ENCODE measurements around the gene USH2A.

USH2A gene

DNA sequence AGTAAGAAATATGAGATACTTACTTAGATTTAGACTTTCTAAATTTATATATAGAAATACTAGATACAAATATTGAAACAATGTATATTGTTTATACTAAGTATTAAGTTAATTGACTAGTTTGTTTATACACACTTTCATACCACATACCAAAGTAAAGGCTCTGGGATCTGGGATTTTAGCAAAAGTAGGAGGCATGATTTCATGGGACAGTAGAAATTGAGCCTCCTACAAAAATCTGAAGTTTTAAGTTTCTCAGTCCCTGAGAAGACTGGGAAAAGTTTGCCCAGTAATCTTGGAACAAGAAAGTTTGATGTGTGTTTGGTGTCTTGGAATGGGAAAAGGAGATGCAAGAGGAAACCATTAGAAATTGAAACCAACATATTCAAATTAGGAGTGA, 825.3 kb downstream of the USH2A start:
- no peak for DNase-seq (ENCODE audit: low read depth in 2 of 2)

DNA sequence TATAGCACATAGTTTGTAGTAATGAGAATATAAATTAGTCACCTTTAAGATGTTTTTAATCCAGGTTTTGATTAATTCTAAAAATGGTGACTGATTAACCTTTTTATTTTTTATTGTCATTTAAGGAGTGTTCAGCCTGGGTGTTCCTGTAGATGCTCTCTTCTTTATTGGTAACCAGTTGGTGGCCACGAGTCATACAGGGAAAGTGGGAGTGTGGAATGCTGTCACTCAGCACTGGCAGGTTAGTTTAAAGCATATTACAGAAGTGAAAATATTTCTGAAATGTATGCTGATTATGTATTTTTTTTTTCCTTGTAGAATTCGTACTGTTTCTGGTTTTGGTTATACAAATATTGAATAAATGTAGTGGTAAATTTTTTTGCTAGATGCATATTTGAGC, 828.0 kb downstream of the USH2A start:
- DNase-seq (ENCODE audit: low read depth in 2 of 2): no peak

DNA sequence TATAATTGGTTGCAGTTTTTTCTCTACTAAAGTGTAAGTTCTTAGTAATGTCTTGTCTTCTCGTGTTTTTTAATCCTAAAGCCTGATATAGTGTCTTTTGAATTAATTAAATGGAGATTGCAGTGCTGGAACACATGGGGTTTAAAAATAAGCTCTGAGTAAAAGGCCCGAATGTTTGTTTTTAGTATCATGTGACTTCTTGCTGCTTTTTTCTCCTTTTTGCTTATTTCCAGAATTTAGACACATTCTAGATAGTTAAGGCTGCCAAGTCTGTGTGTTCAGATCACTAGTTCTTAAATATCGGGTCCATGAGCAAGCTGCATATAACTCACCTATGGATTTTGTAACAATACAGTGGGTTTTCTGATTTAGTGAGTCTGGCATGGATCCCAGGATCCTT, 828.6 kb downstream of the USH2A start:
- no peak for DNase-seq (ENCODE audit: low read depth in 2 of 2)

DNA sequence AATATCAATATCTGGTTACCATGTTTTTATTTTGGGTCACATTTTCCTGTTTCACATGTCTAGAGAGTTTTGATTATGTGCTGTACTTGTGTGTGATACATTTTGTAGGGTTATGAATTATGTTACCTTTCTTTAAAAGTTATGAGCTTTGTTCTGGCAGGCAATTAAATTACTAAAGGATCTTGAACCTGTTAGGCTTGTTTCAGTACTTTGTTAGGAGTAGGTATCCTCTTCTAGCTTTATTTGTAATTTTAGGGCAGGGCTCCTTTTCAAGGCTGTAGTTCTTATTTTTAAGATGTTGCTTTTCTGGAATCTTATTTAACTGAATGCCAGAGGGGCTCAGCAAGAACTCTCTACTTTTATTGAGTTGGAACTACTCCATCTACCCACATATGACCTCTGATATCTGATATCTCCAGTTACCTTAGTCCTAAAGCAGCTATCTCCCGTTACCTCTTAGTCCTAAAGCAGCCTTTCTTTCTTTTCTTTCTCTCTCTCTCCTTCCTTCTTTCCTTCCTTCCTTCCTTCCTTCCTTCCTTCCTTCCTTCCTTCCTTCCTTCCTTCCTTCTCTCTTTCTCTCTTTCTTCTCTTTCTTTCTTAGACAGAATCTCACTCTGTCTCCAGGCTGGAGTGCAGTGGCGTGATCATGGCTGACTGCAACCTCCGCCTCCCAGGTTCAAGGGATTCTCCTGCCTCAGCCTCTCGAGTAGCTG, 832.3 kb downstream of the USH2A start:
- no peak for DNase-seq (ENCODE audit: low read depth in 2 of 2)

DNA sequence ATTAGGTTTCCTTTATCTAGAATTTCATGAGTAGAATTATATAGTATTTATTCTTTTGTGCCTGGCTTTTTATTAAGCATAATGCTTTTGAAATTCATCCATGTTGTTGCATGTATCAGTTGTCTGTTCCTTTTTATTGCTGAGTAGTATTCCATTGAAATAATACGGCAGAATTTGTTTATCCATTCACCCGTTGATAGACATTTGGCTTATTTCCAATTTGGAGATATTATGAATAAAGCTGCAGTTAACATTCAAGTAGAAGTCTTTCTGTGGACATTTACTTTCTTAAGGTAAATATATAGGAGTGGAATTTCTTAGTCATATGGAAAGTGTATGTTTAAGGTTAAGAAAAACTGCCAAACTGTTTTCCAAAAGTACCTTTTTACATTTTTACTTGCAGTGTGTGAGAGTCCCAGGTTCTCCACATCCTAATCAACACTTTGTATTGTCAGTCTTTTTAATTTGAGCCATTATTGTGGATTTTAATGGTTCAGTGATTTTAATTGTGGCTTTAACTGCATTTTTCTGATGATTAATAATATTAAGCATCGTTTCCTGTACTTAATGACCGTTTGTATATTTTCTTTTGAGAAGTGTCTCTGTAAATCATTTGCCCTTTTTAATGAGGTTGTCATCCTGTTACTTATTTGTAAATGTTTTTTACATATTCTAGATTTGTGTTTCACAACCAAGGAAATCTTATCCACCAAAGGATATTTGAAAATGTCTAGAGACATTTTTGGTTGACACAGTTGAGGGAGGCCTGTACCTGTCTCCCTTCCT, 833.4 kb downstream of the USH2A start:
- no peak for DNase-seq (ENCODE audit: low read depth in 2 of 2)

DNA sequence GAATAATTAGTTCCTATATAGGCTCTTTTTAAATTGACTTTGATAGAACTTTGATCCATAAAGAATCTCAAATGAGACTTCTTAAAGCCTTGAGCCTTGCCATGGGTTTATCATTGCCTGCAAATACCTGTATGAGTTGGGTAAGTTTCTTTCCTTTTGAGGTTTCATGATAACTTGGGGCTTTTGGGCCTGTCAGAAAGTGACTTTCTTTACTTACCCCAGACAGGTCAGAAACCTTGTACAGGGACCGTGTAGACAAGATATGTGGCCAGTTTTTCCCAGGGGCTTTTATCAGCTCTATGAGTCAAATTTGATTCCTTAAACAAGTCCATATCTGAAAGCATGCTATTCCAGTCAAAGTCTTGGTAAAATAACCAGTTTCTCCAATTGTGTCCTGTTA, 838.9 kb downstream of the USH2A start:
- DNase-seq (ENCODE audit: low read depth in 2 of 2): no peak

DNA sequence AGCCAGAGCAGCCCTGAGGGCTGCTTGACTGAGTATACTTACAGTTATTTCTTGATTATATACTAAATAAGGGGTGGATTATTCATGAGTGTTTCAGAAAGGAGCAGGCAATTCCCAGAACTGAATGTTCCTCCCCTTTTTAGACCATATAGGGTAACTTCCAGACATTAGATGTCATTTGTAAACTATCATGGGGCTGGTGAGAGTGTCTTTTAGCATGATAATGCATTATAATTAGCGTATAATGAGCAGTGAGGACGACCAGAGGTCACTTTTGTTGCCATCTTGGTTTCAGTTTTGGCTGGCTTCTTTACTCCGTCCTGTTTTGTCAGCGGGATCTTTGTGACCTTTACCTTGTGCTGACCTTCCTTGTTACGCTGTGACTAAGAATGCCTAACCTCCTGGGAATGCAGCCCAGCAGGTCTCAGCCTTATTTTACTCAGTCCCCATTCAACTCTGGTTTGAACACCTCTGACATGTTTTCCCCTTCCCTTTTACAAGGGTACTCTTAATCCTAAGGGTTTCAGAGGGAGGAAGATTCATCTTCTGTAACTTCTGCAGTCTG, 840.0 kb downstream of the USH2A start:
- DNase-seq (ENCODE audit: low read depth in 2 of 2): no peak

DNA sequence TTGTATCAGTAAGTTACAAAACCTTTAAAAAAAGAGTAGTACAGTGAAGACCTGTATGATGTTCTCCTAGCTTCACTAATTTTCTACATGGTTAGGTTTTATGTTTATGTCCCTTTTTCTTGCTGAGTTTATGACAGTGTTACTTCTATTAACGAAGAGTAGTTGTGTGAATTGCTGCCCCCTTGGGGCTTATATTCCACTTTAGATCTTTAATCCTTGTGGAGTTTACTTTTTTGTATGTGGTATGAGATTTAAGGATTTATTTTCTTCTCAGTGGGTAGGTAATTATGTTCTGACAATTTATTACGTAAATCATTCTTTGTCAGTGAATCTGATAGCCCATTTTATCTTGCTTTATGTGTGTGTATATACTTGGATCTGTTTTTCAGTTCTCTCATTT, 841.4 kb downstream of the USH2A start:
- DNase-seq (ENCODE audit: low read depth in 2 of 2): no peak

All from stimulated activated CD8-positive, alpha-beta memory T cell treated with anti-CD3 and anti-CD28 coated beads, Interleukin-2, amount 100 ng/mL, for 1 hour (primary cell).